Testis (tissue), 3 donors: ENCODE measurements around the gene TP73. TPM values are rescaled to one million over a fixed set of nuclear protein-coding genes. Genes with fewer than 3 reads are reported as not detected.
A peak's percentile ranks its signal among the peaks of the same experiment; 100 is the strongest.

Experiments
- DNase-seq: peaks from one replicate; pipeline ENCODE4 v3.0.0-alpha.2; 2019
- H3K27ac ChIP-seq, 2 donors: fragments of 200-600 bp; sonication (generic); one replicate each; pipeline ENCODE4 v1.5.1; 2019
- H3K27me3 ChIP-seq: fragments of 200-600 bp; sonication (generic); one replicate; pipeline ENCODE4 v1.5.1; 2019
- H3K36me3 ChIP-seq: fragments of 200-600 bp; sonication (generic); one replicate; pipeline ENCODE4 v1.5.1; 2017; ENCODE audit warnings: low read depth; ENCODE audit errors: missing control alignments
- H3K4me1 ChIP-seq: fragments of 200-600 bp; sonication (generic); one replicate; pipeline ENCODE4 v1.5.1; 2019
- H3K4me3 ChIP-seq, 2 donors: fragments of 200-600 bp; sonication (generic); one replicate each; pipeline ENCODE4 v1.5.1; 2017 to 2019
- H3K9me3 ChIP-seq: fragments of 200-600 bp; sonication (generic); one replicate; pipeline ENCODE4 v1.5.1; 2017
- POLR2A ChIP-seq: fragments of 450-650 bp; IDR thresholded peaks from one replicate; pipeline ENCODE4 v1.6.1; 2017; ENCODE audit warnings: antibody characterized with exemption, mild to moderate bottlenecking, moderate library complexity
- whole genome bisulfite sequencing, 2 donors: methylation state at CpG; one replicate each; pipeline ENCODE4 v1.1.5; 2018; 5-methylcytosine and 5-hydroxymethylcytosine counted together
- intact Hi-C: fragments of 100-400 bp; cut with DNase I; formaldehyde crosslinking; loops from one replicate; pipeline ENCODE4 v1.15.1; 2023; ENCODE audit warnings: low total_unique reads
- polyA plus RNA-seq: library from polyadenylated mRNA; stranded (reverse); fragments of 350-450 nt; fragmentation: Illumina TruSeq; extraction: RNeasy Lipid Tissue Mini Kit (QIAGEN cat#74804); gene quantifications from one replicate; pipeline ENCODE4 v1.2.3, GENCODE V29; 2014; ENCODE audit warnings: low read depth, low replicate concordance; ENCODE audit not compliant: insufficient read depth
- total RNA-seq, 2 donors: library from RNA; depleted of rRNA; stranded (reverse); fragments of >200 nt; gene quantifications; one replicate each; pipeline ENCODE4 v1.2.3, GENCODE V29; 2016
- TF ChIP-seq, protein P1 (sequence below), 3 experiments: fragments of 450-650 bp in 2 of 3; fragments of 200-600 bp in 1 of 3; sonication (generic) in 1 of 3; IDR thresholded peaks; one replicate each; pipeline ENCODE4 v1.5.1; 2016 to 2019; ENCODE audit warnings: antibody characterized with exemption in 3 of 3, mild to moderate bottlenecking in 2 of 3, moderate library complexity in 1 of 3

TP73 gene
- total and polyA plus RNA-seq, 3 donors from 2014 or later, result 1.3 to 2.2 (median 1.5) TPM

DNA sequence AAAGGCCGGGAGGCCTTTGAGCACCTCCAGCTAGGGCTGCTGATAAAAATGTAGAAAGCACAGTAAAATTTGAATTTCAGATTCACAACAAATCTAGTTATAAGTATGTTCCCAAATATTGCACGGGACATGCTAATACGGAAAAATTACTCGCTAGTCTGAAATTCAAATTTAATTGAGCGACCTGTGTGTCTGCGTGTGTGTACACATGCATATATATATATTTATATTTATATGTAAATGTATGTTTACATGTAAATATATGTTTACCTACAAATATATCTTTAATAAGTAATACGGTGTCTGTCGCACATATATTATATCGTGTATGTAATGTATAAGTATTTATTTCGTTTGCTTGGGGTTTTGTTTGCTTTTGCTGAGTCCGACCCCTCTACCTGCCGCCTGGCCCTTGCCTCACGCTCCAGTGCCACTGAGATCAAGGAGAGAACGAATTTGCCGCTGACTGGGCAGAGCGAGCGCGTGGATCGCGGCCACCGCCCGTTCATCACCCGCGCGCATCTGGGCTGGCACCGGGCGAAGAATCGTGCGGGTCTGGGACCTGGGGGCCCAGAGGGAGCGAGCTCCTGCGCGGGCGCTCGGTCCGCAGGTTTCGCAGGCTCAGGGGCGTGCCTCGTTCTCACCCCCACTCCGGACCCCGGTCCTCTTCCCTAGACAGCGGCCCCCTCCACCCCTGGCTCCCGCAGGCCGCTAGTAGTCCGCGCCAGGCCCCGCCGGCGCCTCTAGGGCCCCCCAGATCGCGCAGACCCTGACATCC is 1.9 kb upstream of the TP73 start:
- Histone ChIP-seq H3K4me1 (no peaks in the 10 kb centered on the region), H3K4me3 (peak overlapping the region in 1 of 2 donors; percentile 94), H3K27ac (no peak overlapping the region), H3K27me3 (no peaks in the 10 kb centered on the region), H3K9me3 (no peaks in the 10 kb centered on the region), H3K36me3 (no peaks in the 10 kb centered on the region)
- no peak for DNase-seq
- TF ChIP-seq POLR2A, result no peak
- TF ChIP-seq, protein P1, sequence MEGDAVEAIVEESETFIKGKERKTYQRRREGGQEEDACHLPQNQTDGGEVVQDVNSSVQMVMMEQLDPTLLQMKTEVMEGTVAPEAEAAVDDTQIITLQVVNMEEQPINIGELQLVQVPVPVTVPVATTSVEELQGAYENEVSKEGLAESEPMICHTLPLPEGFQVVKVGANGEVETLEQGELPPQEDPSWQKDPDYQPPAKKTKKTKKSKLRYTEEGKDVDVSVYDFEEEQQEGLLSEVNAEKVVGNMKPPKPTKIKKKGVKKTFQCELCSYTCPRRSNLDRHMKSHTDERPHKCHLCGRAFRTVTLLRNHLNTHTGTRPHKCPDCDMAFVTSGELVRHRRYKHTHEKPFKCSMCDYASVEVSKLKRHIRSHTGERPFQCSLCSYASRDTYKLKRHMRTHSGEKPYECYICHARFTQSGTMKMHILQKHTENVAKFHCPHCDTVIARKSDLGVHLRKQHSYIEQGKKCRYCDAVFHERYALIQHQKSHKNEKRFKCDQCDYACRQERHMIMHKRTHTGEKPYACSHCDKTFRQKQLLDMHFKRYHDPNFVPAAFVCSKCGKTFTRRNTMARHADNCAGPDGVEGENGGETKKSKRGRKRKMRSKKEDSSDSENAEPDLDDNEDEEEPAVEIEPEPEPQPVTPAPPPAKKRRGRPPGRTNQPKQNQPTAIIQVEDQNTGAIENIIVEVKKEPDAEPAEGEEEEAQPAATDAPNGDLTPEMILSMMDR (IDR thresholded peaks at IDR 0.05), result no peak
- intact Hi-C loops, result no loop called here
- WGBS, 2 donors, result 10% methylated on average over 25 to 40 of the region's 50 CpGs

- no peaks in the 10 kb centered on the region for H3K27me3 ChIP-seq
- intact Hi-C loops, result no loop called here
- peak overlapping the region; percentile 9 to 94 for H3K4me3 ChIP-seq
These were observed 1.0 kb upstream of the TP73 start for GRCh38 chr1:3651026-3651929.

DNA sequence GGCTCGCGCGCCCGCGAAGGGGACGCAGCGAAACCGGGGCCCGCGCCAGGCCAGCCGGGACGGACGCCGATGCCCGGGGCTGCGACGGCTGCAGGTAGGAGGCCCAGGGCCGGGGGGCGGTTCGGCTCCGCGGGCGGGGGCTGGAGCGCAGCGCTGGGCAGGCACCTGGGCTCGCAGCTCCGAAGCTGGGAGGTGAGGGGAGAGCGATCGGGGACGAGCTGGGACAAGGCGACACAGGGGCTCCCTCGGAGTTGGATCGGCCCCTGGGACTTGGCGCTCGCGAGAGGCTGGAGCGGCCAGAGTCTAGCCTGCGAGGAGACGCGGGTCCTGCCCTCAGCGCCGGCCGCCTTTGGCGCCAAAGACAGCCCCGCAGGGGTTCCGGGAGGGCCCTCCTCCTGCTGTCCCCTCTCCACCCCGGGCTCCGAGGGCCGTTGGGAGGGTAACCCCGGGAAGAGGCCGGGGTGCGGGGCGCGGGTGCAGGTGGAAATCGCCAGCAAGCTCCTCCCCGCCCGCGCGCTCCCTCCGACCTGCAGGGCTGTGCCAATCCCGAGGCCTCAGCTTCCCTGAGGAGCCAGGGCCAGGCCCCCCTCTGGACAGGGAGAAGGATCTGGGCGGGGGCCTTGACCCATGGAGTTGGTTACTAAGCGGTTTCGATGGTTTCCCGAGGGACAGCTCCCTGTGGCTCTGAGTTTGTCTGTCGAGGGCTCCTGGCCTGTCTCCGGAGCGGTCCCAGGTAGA is 401 bp downstream of the TP73 start:
- Histone ChIP-seq H3K9me3 (no peaks in the 10 kb centered on the region), H3K36me3 (no peaks in the 10 kb centered on the region), H3K4me3 (peak overlapping the region in 1 of 2 donors; percentile 20), H3K4me1 (no peaks in the 10 kb centered on the region), H3K27me3 (no peaks in the 10 kb centered on the region), H3K27ac (no peak overlapping the region)
- intact Hi-C loops, result no loop called here
- 8 to 14% methylated on average over 12 to 61 of the region's 68 CpGs for WGBS, 2 donors
- no peak for DNase-seq
- no peak for TF ChIP-seq POLR2A
- TF ChIP-seq, protein P1 (IDR thresholded peaks at IDR 0.05), result no peak

More at GRCh38 chr1:3651026-3651929, 1.0 kb upstream of the TP73 start:
- no peak for TF ChIP-seq POLR2A
- TF ChIP-seq, protein P1 (IDR thresholded peaks at IDR 0.05), result no peak
- 5 to 10% methylated on average over 12 to 75 of the region's 83 CpGs for WGBS, 2 donors
- Histone ChIP-seq H3K36me3 (no peaks in the 10 kb centered on the region), H3K9me3 (no peaks in the 10 kb centered on the region), H3K27ac (no peak overlapping the region), H3K4me1 (no peaks in the 10 kb centered on the region)
- no peak for DNase-seq

DNA sequence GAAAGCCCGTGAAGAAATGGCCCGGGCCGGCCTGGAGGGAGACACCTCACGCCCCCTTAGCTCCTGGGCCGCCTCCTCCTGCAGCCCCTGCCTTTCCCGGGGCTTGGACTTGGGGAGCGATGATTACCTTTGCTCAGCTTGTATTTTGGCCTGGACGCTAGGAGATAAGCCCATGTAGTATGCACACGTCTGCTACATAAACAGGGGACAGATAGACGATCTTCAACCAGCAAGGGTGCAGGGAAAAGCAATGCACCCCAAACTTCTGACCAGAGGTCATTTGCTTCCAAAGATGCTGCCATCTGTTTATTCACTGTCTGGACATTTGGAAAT is 936 bp downstream of the TP73 start:
- intact Hi-C loops, result no loop called here
- 28 to 46% methylated on average over 10 of the region's 10 CpGs for WGBS, 2 donors
- TF ChIP-seq, protein P1 (IDR thresholded peaks at IDR 0.05), result no peak
- TF ChIP-seq POLR2A, result no peak
- no peak overlapping the region for H3K4me3 ChIP-seq
- no peaks in the 10 kb centered on the region for H3K27me3 ChIP-seq
- no peaks in the 10 kb centered on the region for H3K36me3 ChIP-seq
- H3K4me1 ChIP-seq, result no peaks in the 10 kb centered on the region
- DNase-seq, result no peak
- H3K9me3 ChIP-seq, result no peaks in the 10 kb centered on the region
- no peak overlapping the region for H3K27ac ChIP-seq
